Measurements from ENCODE around the gene USP17L17. TPM values are rescaled to one million over a fixed set of nuclear protein-coding genes. Genes with fewer than 3 reads are reported as not detected.

USP17L17 gene
- polyA plus RNA-seq, 1 donor (not counting 4 experiments of a cell fraction or from before 2014, with no cell fraction given) = not detected

Other genes with a start within 250 kb of the USP17L17 start
- gene FAM90A26, start 73.5 kb upstream of the USP17L17 start, polyA plus RNA-seq = not detected in 3 replicates
- not detected in 3 replicates for gene USP17L10, start 33.2 kb upstream of the USP17L17 start, polyA plus RNA-seq
- not detected in 3 replicates for gene USP17L11, start 28.5 kb upstream of the USP17L17 start, polyA plus RNA-seq
- not detected in 3 replicates for gene USP17L12, start 23.7 kb upstream of the USP17L17 start, polyA plus RNA-seq
- not detected in 3 replicates for gene USP17L13, start 19.0 kb upstream of the USP17L17 start, polyA plus RNA-seq
- not detected in 3 replicates for gene USP17L15, start 9.5 kb upstream of the USP17L17 start, polyA plus RNA-seq
- gene USP17L18, start 4.8 kb downstream of the USP17L17 start, polyA plus RNA-seq = not detected in 3 replicates
- not detected in 3 replicates for gene USP17L19, start 9.5 kb downstream of the USP17L17 start, polyA plus RNA-seq
- gene USP17L20, start 14.2 kb downstream of the USP17L17 start, polyA plus RNA-seq = not detected in 3 replicates
- not detected in 3 replicates for gene USP17L21, start 19.0 kb downstream of the USP17L17 start, polyA plus RNA-seq
- gene USP17L22, start 23.7 kb downstream of the USP17L17 start, polyA plus RNA-seq = not detected in 3 replicates
- gene USP17L24, start 81.3 kb downstream of the USP17L17 start, polyA plus RNA-seq = not detected in 3 replicates
- not detected in 3 replicates for gene USP17L25, start 86.0 kb downstream of the USP17L17 start, polyA plus RNA-seq
- not detected in 3 replicates for gene USP17L26, start 90.8 kb downstream of the USP17L17 start, polyA plus RNA-seq
- not detected in 3 replicates for gene USP17L5, start 95.5 kb downstream of the USP17L17 start, polyA plus RNA-seq
- gene USP17L27, start 100.3 kb downstream of the USP17L17 start, polyA plus RNA-seq = not detected in 3 replicates
- gene USP17L28, start 105.0 kb downstream of the USP17L17 start, polyA plus RNA-seq = not detected in 3 replicates
- not detected in 3 replicates for gene USP17L29, start 109.8 kb downstream of the USP17L17 start, polyA plus RNA-seq
- not detected in 3 replicates for gene USP17L30, start 119.2 kb downstream of the USP17L17 start, polyA plus RNA-seq
- gene DEFB131A, start 200.5 kb downstream of the USP17L17 start, polyA plus RNA-seq = not detected in 3 replicates